Activated CD8-positive, alpha-beta T cell treated with anti-CD3 and anti-CD28 coated beads, Interleukin-2, amount 10 ng/mL, durations not matched to agents 7 days and 5 days (primary cell): ENCODE data around the gene GLIS1. TPM values are rescaled to one million over a fixed set of nuclear protein-coding genes. Genes with fewer than 3 reads are reported as not detected.

Source experiments
- ATAC-seq: fragments of 150-1000 bp; cut with Tn5 transposase; one replicate; pipeline ENCODE4 v1.10.0; 2021; ENCODE audit warnings: moderate library complexity
- CTCF ChIA-PET: fragments of 350-600 bp; sonication (Branson Sonifier 250); formaldehyde crosslinking; loops from one replicate; lab custom pipeline; 2021; ENCODE audit warnings: antibody characterized with exemption; lab: Charles Lee
- POLR2A ChIA-PET: fragments of 350-600 bp; sonication (Branson Sonifier 250); formaldehyde crosslinking; loops from one replicate; lab custom pipeline; 2021; ENCODE audit warnings: antibody characterized with exemption; lab: Charles Lee
- DNase-seq: peaks from one replicate; pipeline ENCODE4 v3.0.0-alpha.2; 2020
- H3K27ac Mint-ChIP-seq: one replicate; pipeline ENCODE4 v1.8.0; 2021; ENCODE audit warnings: mild to moderate bottlenecking, mixed read lengths
- H3K27me3 Mint-ChIP-seq: one replicate; pipeline ENCODE4 v1.8.0; 2021; ENCODE audit warnings: low read depth, mixed read lengths
- H3K36me3 Mint-ChIP-seq: one replicate; pipeline ENCODE4 v1.8.0; 2021; ENCODE audit warnings: low read depth, mixed read lengths
- H3K4me1 Mint-ChIP-seq: one replicate; pipeline ENCODE4 v1.8.0; 2021; ENCODE audit warnings: low read depth, mixed read lengths
- H3K4me3 Mint-ChIP-seq: one replicate; pipeline ENCODE4 v1.8.0; 2021; ENCODE audit warnings: mild to moderate bottlenecking, mixed read lengths
- H3K9me3 Mint-ChIP-seq: one replicate; pipeline ENCODE4 v1.8.0; 2022; ENCODE audit warnings: mixed read lengths; ENCODE audit not compliant: insufficient read depth
- total RNA-seq, 2 experiments: library from RNA; stranded (reverse); gene quantifications; one replicate each; pipeline ENCODE4 v1.2.3, GENCODE V29; 2021

The GLIS1 gene
- total RNA-seq, 2 experiments from 2014 or later, result not detected

DNA sequence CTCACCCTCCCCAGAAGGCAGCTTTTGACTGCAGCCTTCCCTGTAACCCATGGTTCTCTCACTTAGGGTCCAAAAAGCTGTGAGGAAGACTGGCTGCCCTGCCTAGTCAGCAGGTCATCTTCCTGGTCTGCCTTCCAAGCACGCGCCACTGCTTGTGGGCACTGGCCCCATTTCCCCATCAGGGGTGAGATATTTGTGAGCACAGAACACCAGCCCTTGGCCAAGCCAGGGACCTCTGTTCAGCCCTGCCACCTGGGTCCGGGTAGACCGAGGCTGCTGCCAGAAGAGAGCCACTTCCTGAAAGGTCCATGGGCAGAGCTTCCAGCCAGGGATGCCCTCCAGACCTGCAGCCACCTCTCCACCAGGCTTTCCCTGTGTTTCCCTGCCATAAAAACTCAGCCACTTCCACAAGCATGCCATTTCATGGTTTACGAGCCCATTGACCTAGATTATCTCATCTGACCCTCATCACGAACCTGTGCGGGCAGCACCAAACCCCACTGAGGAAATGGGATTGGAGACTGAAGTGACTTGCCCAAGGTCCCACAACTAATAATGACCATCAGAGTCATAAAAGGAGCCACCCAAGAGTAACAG lies 40.5 kb downstream of the GLIS1 start:
- no peaks in the 10 kb centered on the region for H3K9me3 Mint-ChIP-seq
- no peaks in the 10 kb centered on the region for H3K4me1 Mint-ChIP-seq
- H3K27ac Mint-ChIP-seq, result no peak overlapping the region
- no peak for ATAC-seq
- ChIA-PET CTCF (no interaction called here), POLR2A (no interaction called here)
- H3K4me3 Mint-ChIP-seq, result no peak overlapping the region
- no peak for DNase-seq
- H3K36me3 Mint-ChIP-seq, result no peaks in the 10 kb centered on the region
- no peaks in the 10 kb centered on the region for H3K27me3 Mint-ChIP-seq

DNA sequence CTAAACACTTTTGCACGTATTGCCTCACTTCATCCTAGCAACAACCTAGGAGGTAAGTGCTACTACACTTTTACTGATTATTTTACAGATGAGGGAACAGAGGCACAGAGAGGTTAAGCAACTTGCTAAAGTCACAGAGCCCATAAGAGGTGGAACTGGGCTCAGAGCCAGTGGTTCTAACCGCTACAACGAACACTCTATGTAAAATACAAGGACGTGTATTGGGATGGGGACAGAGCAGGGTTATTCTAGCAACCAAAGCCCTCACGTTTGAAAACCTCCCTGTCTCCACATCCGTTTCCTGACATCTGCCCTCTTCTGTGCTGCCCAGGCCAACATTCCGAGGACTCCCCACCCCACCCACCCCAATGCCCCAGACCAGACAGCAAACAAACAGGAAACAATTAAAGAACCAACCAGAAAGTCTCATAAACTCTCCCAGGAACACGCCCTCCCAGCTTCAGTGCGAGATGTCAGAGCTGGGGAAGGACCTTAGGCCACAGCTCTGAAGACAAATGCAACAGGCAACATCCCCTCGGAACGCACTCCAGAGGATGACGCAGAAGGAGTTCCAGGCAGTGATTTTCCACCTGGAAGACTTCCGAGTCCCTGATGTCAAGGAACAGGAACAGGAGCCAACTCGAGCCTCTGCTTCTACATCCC lies 41.1 kb downstream of the GLIS1 start:
- H3K4me3 Mint-ChIP-seq, result no peak overlapping the region
- no peaks in the 10 kb centered on the region for H3K9me3 Mint-ChIP-seq
- CTCF ChIA-PET, result no interaction called here
- no peak overlapping the region for H3K27ac Mint-ChIP-seq
- ATAC-seq, result no peak
- POLR2A ChIA-PET, result no interaction called here
- DNase-seq, result no peak
- H3K36me3 Mint-ChIP-seq, result no peaks in the 10 kb centered on the region
- H3K27me3 Mint-ChIP-seq, result no peaks in the 10 kb centered on the region
- H3K4me1 Mint-ChIP-seq, result no peaks in the 10 kb centered on the region

GRCh38 chr1:53696990-53697389 lies 42.0 kb downstream of the GLIS1 start:
- Mint-ChIP-seq H3K36me3 (no peaks in the 10 kb centered on the region), H3K27me3 (no peaks in the 10 kb centered on the region), H3K27ac (no peak overlapping the region), H3K9me3 (no peaks in the 10 kb centered on the region), H3K4me1 (no peaks in the 10 kb centered on the region), H3K4me3 (no peak overlapping the region)
- ChIA-PET POLR2A (no interaction called here), CTCF (no interaction called here)
- no peak for DNase-seq
- no peak for ATAC-seq

DNA sequence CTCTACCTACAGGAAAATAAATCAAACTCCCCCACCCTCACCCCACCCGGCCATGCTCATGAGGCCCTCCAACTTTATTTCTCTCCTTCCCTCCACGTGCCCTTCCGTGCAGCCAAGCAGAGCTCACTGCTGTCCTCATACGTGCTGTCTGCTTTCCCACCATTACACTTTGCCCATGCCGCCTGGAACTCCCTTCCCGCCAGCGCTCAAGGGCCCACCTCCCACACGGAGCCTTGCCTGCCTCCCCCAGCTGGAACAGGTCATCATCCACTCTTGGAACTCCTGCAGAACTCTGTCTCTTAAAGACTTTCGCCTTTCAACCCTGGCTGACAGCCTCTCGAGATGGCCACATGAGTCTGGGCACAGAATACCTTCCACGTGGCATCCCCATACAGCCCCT lies 42.4 kb downstream of the GLIS1 start:
- POLR2A ChIA-PET, result no interaction called here
- no peak overlapping the region for H3K4me3 Mint-ChIP-seq
- H3K36me3 Mint-ChIP-seq, result no peaks in the 10 kb centered on the region
- H3K27me3 Mint-ChIP-seq, result no peaks in the 10 kb centered on the region
- DNase-seq (no peak), ATAC-seq (no peak)
- H3K4me1 Mint-ChIP-seq, result no peaks in the 10 kb centered on the region
- H3K9me3 Mint-ChIP-seq, result no peaks in the 10 kb centered on the region
- CTCF ChIA-PET, result no interaction called here
- no peak overlapping the region for H3K27ac Mint-ChIP-seq

DNA sequence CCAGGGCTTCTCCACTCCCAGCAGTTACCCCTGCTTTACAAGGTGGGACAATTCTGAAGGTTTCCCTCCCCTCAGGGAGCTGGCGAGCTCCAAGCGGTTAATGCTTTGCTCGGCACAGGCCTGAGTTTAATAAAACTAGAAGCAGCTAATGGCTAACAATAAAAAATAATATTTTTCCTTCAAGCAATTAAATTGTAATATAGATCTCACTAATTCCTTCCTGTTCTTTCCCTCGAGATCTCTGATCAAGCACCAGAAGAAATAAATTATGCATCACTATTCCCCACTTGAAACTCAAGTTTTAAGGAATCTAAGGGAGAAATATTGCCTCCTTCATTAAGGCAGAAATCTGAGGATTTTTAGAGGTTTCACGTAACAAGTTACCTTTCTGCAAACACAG lies 42.9 kb downstream of the GLIS1 start:
- Mint-ChIP-seq H3K4me3 (no peak overlapping the region), H3K36me3 (no peaks in the 10 kb centered on the region), H3K9me3 (no peaks in the 10 kb centered on the region), H3K27me3 (no peaks in the 10 kb centered on the region), H3K27ac (no peak overlapping the region), H3K4me1 (no peaks in the 10 kb centered on the region)
- ATAC-seq (no peak), DNase-seq (no peak)
- ChIA-PET CTCF (no interaction called here), POLR2A (no interaction called here)

DNA sequence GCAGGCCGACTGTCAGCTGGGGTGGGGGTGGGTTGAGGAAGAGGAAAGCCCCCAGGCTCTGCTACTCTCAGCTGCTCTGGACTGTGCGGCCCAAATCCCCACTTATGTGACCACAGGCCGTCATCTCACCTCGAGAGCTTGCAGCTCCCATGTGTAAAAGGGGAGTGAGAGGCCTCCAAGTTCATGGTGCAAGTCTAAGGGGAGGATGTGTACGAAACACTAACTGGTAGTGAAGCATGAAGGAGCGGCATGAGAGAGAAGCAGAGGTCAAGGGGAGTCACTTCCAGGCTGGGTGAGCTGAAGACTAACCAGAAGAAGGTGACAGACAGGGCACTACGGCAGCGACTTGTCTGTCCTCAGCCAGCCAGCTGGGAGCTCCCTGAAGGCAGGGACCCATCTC lies 43.8 kb downstream of the GLIS1 start:
- H3K27ac Mint-ChIP-seq, result no peak overlapping the region
- no peaks in the 10 kb centered on the region for H3K36me3 Mint-ChIP-seq

GRCh38 chr1:53694718-53695091 lies 44.3 kb downstream of the GLIS1 start:
- ChIA-PET CTCF (no interaction called here), POLR2A (no interaction called here)
- H3K4me3 Mint-ChIP-seq, result no peak overlapping the region

More for the DNA sequence above, 43.8 kb downstream of the GLIS1 start:
- Mint-ChIP-seq H3K4me3 (no peak overlapping the region), H3K4me1 (no peaks in the 10 kb centered on the region), H3K27me3 (no peaks in the 10 kb centered on the region), H3K9me3 (no peaks in the 10 kb centered on the region)
- ChIA-PET CTCF (no interaction called here), POLR2A (no interaction called here)
- no peak for DNase-seq
- ATAC-seq, result no peak

DNA sequence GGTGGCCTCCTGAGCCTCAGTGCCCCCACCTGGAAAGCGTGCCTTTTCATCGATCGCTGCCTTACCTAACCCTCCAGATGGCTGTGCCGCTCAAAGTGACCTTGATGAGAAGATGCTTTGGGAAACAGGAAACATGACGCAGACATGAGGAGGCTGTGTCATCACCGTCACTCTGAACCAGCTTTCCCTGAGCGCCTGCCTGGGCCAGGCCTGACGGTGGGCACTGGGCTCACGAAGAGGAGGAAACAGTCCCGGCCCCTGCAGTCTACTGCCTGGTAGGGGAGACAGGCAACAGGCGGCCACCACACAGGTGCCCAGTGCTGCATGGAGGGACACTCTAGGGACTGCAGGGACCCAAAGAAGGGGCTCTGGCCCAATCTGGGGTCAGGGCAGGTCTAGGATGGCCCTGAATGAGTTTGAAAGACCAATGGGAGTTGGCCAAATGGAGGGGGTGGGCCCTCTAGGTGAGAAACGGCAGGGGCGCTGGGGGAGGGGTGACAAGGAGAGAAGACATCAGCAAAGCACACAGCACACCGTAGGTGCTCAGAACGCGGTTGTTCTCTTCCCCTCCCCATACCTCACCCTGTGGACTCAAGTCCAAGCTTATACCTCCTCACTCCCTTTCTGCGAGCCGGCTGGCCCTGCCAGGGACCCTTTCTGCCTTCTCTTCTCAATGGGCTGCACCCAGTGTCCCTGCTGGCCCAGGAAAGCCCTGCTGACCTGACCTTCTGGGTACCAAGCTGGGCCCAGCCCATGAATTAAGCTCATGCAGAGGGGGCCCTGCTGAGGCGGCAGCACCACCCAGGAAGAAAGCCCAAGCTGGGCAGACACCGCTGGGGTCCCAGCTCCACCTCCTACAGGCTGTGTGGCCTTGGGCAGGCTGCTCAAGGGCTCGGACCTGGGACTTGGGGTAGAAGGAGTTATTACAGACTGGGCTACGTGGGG lies 44.9 kb downstream of the GLIS1 start:
- Mint-ChIP-seq H3K4me3 (no peak overlapping the region), H3K27me3 (no peaks in the 10 kb centered on the region), H3K36me3 (no peaks in the 10 kb centered on the region), H3K9me3 (no peaks in the 10 kb centered on the region), H3K27ac (no peak overlapping the region), H3K4me1 (no peaks in the 10 kb centered on the region)
- POLR2A ChIA-PET, result no interaction called here
- no peak for ATAC-seq
- no peak for DNase-seq
- CTCF ChIA-PET, result no interaction called here

More at GRCh38 chr1:53694718-53695091, 44.3 kb downstream of the GLIS1 start:
- H3K4me1 Mint-ChIP-seq, result no peaks in the 10 kb centered on the region
- ATAC-seq, result no peak
- no peak for DNase-seq
- H3K9me3 Mint-ChIP-seq, result no peaks in the 10 kb centered on the region
- no peaks in the 10 kb centered on the region for H3K27me3 Mint-ChIP-seq
- H3K36me3 Mint-ChIP-seq, result no peaks in the 10 kb centered on the region
- no peak overlapping the region for H3K27ac Mint-ChIP-seq

GRCh38 chr1:53693339-53693738 lies 45.6 kb downstream of the GLIS1 start:
- ATAC-seq (no peak), DNase-seq (no peak)
- Mint-ChIP-seq H3K27me3 (no peaks in the 10 kb centered on the region), H3K4me3 (no peak overlapping the region), H3K9me3 (no peaks in the 10 kb centered on the region), H3K4me1 (no peaks in the 10 kb centered on the region), H3K27ac (no peak overlapping the region), H3K36me3 (no peaks in the 10 kb centered on the region)
- ChIA-PET POLR2A (no interaction called here), CTCF (no interaction called here)

- H3K27me3 Mint-ChIP-seq, result no peaks in the 10 kb centered on the region
- no peaks in the 10 kb centered on the region for H3K9me3 Mint-ChIP-seq
- no peak for ATAC-seq
- ChIA-PET CTCF (no interaction called here), POLR2A (no interaction called here)
- no peaks in the 10 kb centered on the region for H3K4me1 Mint-ChIP-seq
- H3K36me3 Mint-ChIP-seq, result no peaks in the 10 kb centered on the region
- DNase-seq, result no peak
- H3K27ac Mint-ChIP-seq, result no peak overlapping the region
- H3K4me3 Mint-ChIP-seq, result no peak overlapping the region
Measured at GRCh38 chr1:53691326-53691725, 47.6 kb downstream of the GLIS1 start.

- Mint-ChIP-seq H3K4me1 (no peaks in the 10 kb centered on the region), H3K27ac (no peak overlapping the region), H3K27me3 (peaks cover 4% of the 10 kb centered on the region), H3K4me3 (no peak overlapping the region), H3K36me3 (no peaks in the 10 kb centered on the region), H3K9me3 (no peaks in the 10 kb centered on the region)
- ChIA-PET CTCF (no interaction called here), POLR2A (no interaction called here)
- ATAC-seq (no peak), DNase-seq (no peak)
Measured at GRCh38 chr1:53690411-53690810, 48.6 kb downstream of the GLIS1 start.

GRCh38 chr1:53689736-53690326 lies 49.1 kb downstream of the GLIS1 start:
- Mint-ChIP-seq H3K4me1 (no peaks in the 10 kb centered on the region), H3K36me3 (no peaks in the 10 kb centered on the region), H3K4me3 (no peak overlapping the region), H3K27ac (no peak overlapping the region), H3K27me3 (peaks cover 4% of the 10 kb centered on the region), H3K9me3 (no peaks in the 10 kb centered on the region)
- no peak for DNase-seq
- no peak for ATAC-seq
- POLR2A ChIA-PET, result no interaction called here
- CTCF ChIA-PET, result no interaction called here
